Neuronal stem cell (in vitro differentiated cells): ENCODE measurements around the gene POTEB3. TPM values are rescaled to one million over a fixed set of nuclear protein-coding genes. Genes with fewer than 3 reads are reported as not detected.
"Not testable (repeated sequence)": the region's sequence is repeated elsewhere in the genome, so short reads cannot be mapped to it uniquely, and the experiment has no call there.

ENCODE experiments used
- DNase-seq: peaks from one replicate; pipeline ENCODE4 v3.0.0-alpha.2; 2013; ENCODE audit warnings: low spot score
- H2AFZ ChIP-seq: one replicate; pipeline ENCODE4 v1.6.1; 2013; ENCODE audit warnings: mild to moderate bottlenecking, low read length, inconsistent platforms
- H2AK5ac ChIP-seq: 2 replicates; pipeline ENCODE4 v1.6.1; 2013; ENCODE audit warnings: low read depth, mild to moderate bottlenecking, inconsistent platforms, low read length, moderate library complexity, mixed read lengths
- H2BK120ac ChIP-seq: 2 replicates; pipeline ENCODE4 v1.6.1; 2013; ENCODE audit warnings: low read depth, mild to moderate bottlenecking, inconsistent platforms, low read length, moderate library complexity, mixed read lengths
- H2BK12ac ChIP-seq: one replicate; pipeline ENCODE4 v1.6.1; 2013; ENCODE audit warnings: low read length, inconsistent platforms
- H2BK15ac ChIP-seq: 2 replicates; pipeline ENCODE4 v1.6.1; 2013; ENCODE audit warnings: mild to moderate bottlenecking, low read length, inconsistent platforms, mixed read lengths
- H2BK5ac ChIP-seq: one replicate; pipeline ENCODE4 v1.6.1; 2013; ENCODE audit warnings: inconsistent platforms, mild to moderate bottlenecking, low read length, moderate library complexity
- H3K14ac ChIP-seq: one replicate; pipeline ENCODE4 v1.6.1; 2013; ENCODE audit warnings: low read length, inconsistent platforms
- H3K18ac ChIP-seq: 2 replicates; pipeline ENCODE4 v1.6.1; 2013; ENCODE audit warnings: low read length, inconsistent platforms
- H3K23ac ChIP-seq: 2 replicates; pipeline ENCODE4 v1.6.1; 2013; ENCODE audit warnings: low read depth, mild to moderate bottlenecking, mixed read lengths, low read length, inconsistent platforms; ENCODE audit not compliant: poor library complexity
- H3K27ac ChIP-seq: replicated peaks from 3 replicates; pipeline ENCODE4 v1.5.1; 2013; ENCODE audit warnings: low read length, inconsistent platforms
- H3K27me3 ChIP-seq, 3 experiments: 2 replicates each; pipeline ENCODE4 v1.6.1; 2013; ENCODE audit warnings: low read length in 3 of 3, mild to moderate bottlenecking in 2 of 3, inconsistent platforms in 1 of 3, low read depth in 1 of 3, mixed read lengths in 1 of 3, moderate library complexity in 1 of 3; ENCODE audit not compliant: control insufficient read depth in 3 of 3, insufficient read depth in 3 of 3
- H3K36me3 ChIP-seq, 2 donors: replicated peaks in 1 of 2; 2 replicates each; pipeline ENCODE4 v1.6.1; 2013; ENCODE audit warnings: low read length in 2 of 2; ENCODE audit not compliant: control insufficient read depth in 2 of 2, insufficient read depth in 2 of 2
- H3K4ac ChIP-seq: 2 replicates; pipeline ENCODE4 v1.6.1; 2013; ENCODE audit warnings: inconsistent platforms, mild to moderate bottlenecking, low read length, moderate library complexity
- H3K4me1 ChIP-seq, 2 donors: 1 replicate in 1 of 2; 2 replicates in 1 of 2; pipeline ENCODE4 v1.6.1; 2013; ENCODE audit warnings: low read length in 2 of 2, low read depth in 1 of 2; ENCODE audit not compliant: control insufficient read depth in 2 of 2, insufficient read depth in 1 of 2
- H3K4me2 ChIP-seq: one replicate; pipeline ENCODE4 v1.6.1; 2013; ENCODE audit warnings: mild to moderate bottlenecking, low read length, inconsistent platforms; ENCODE audit not compliant: insufficient read depth, poor library complexity, severe bottlenecking
- H3K4me3 ChIP-seq, 2 donors: 2 replicates each; pipeline ENCODE4 v1.5.1; 2013; ENCODE audit warnings: low read length in 2 of 2, mild to moderate bottlenecking in 2 of 2, inconsistent platforms in 1 of 2, moderate library complexity in 1 of 2
- H3K79me1 ChIP-seq: one replicate; pipeline ENCODE4 v1.6.1; 2013; ENCODE audit warnings: low read depth, mild to moderate bottlenecking, inconsistent platforms, low read length, moderate library complexity
- H3K9ac ChIP-seq: one replicate; pipeline ENCODE4 v1.6.1; 2013; ENCODE audit warnings: mild to moderate bottlenecking, low read depth, low read length, inconsistent platforms; ENCODE audit not compliant: poor library complexity
- H3K9me3 ChIP-seq, 2 donors: replicated peaks in 1 of 2; 2 replicates each; pipeline versions ENCODE3 to v1.6.1; 2013; ENCODE audit warnings: low read length in 2 of 2, mild to moderate bottlenecking in 2 of 2, inconsistent platforms in 1 of 2, low read depth in 1 of 2, mixed read lengths in 1 of 2, moderate library complexity in 1 of 2; ENCODE audit not compliant: control insufficient read depth in 2 of 2, insufficient read depth in 1 of 2
- H4K8ac ChIP-seq: one replicate; pipeline ENCODE4 v1.6.1; 2013; ENCODE audit warnings: low read depth, mild to moderate bottlenecking, inconsistent platforms, low read length, moderate library complexity
- H4K91ac ChIP-seq: one replicate; pipeline ENCODE4 v1.6.1; 2013; ENCODE audit warnings: low read length, low read depth, mild to moderate bottlenecking, inconsistent platforms; ENCODE audit not compliant: poor library complexity
- WGBS, 2 donors: extraction: QIAGEN DNeasy Blood & Tissue Kit; methylation state at CpG; one replicate each; pipeline ENCODE4 v1.1.7; 2013; ENCODE audit warnings: missing lambda C conversion rate in 2 of 2, mixed read lengths in 1 of 2; ENCODE audit not compliant: insufficient read length in 2 of 2, insufficient replicate concordance in 1 of 2; ENCODE audit errors: extremely low coverage in 2 of 2; 5-methylcytosine and 5-hydroxymethylcytosine counted together
- small RNA-seq: library from polyadenylated mRNA; stranded (forward); fragments of <200 nt; extraction: miRNeasy Mini kit (QIAGEN cat#:217004); gene quantifications from one replicate; pipeline ENCODE3, GENCODE V24; 2013; ENCODE audit not compliant: insufficient read depth

The POTEB3 gene

GRCh38 chr15:21373682-21374081 is 66.6 kb downstream of the POTEB3 start:
- not testable (repeated sequence) for H3K23ac ChIP-seq, H3K14ac ChIP-seq, H3K4ac ChIP-seq, H3K79me1 ChIP-seq, H2BK12ac ChIP-seq, H3K4me1 ChIP-seq, H3K9me3 ChIP-seq, H3K4me3 ChIP-seq, H2BK120ac ChIP-seq, H3K36me3 ChIP-seq, H2BK5ac ChIP-seq, H3K27me3 ChIP-seq, H2BK15ac ChIP-seq, H3K9ac ChIP-seq, H2AFZ ChIP-seq, H3K4me2 ChIP-seq, H2AK5ac ChIP-seq, H3K27ac ChIP-seq, H4K91ac ChIP-seq, DNase-seq, H3K18ac ChIP-seq, H4K8ac ChIP-seq
- WGBS, 2 donors = no CpG with 5 or more reads among the region's 18 CpGs

GRCh38 chr15:21369177-21369576 is 71.1 kb downstream of the POTEB3 start:
- H3K27me3 ChIP-seq, H2BK12ac ChIP-seq, H3K27ac ChIP-seq, H2BK5ac ChIP-seq, H3K4me1 ChIP-seq, H3K9ac ChIP-seq, H2BK120ac ChIP-seq, H3K36me3 ChIP-seq, H3K79me1 ChIP-seq, H2AFZ ChIP-seq, H3K23ac ChIP-seq, H4K91ac ChIP-seq, H3K14ac ChIP-seq, H2BK15ac ChIP-seq, H2AK5ac ChIP-seq, H4K8ac ChIP-seq, H3K9me3 ChIP-seq, H3K4ac ChIP-seq, H3K18ac ChIP-seq, H3K4me3 ChIP-seq, H3K4me2 ChIP-seq, DNase-seq: not testable (repeated sequence)
- WGBS, 2 donors = no CpG with 5 or more reads among the region's 26 CpGs

- not testable (repeated sequence) for H2BK120ac ChIP-seq, H3K4ac ChIP-seq, H3K9me3 ChIP-seq, H3K36me3 ChIP-seq, H4K91ac ChIP-seq, H3K4me3 ChIP-seq, DNase-seq, H3K4me1 ChIP-seq, H3K9ac ChIP-seq, H3K27me3 ChIP-seq, H3K27ac ChIP-seq, H3K14ac ChIP-seq, H3K23ac ChIP-seq, H3K18ac ChIP-seq, H2BK5ac ChIP-seq, H2BK12ac ChIP-seq, H2BK15ac ChIP-seq, H2AK5ac ChIP-seq, H3K4me2 ChIP-seq, H2AFZ ChIP-seq, H3K79me1 ChIP-seq, H4K8ac ChIP-seq
- WGBS, 2 donors = no CpG with 5 or more reads among the region's 22 CpGs
Observed at GRCh38 chr15:21368625-21369024, 71.7 kb downstream of the POTEB3 start.

Small RNAs within 50 kb of the gene (small RNA-seq; reads per million reads assigned to genes)
- gene GRAMD4P6 = not detected
- not detected for gene MIR3118-3
- gene RF00026 = not detected
